PC-3 (cell line): Measurements from ENCODE around the gene BEX4. TPM values are rescaled to one million over a fixed set of nuclear protein-coding genes. Genes with fewer than 3 reads are reported as not detected.

Experiments
- ATAC-seq: fragments of 200-7000 bp; cut with Tn5 transposase; 2 replicates; pipeline ENCODE4 v1.9.1; 2020; ENCODE audit warnings: mild to moderate bottlenecking, moderate library complexity
- BruUV-seq: library from RNA; stranded (reverse); fragments of 400-500 nt; replicated peaks from 2 replicates; lab custom pipeline; 2021; lab: Mats Ljungman, UMichigan
- CTCF ChIA-PET: fragments of 300-600 bp; sonication (Branson Sonifier 250); formaldehyde crosslinking; loops from one replicate; lab custom pipeline; 2022; ENCODE audit warnings: antibody characterized with exemption; lab: Charles Lee
- POLR2A ChIA-PET: fragments of 300-600 bp; sonication (Branson Sonifier 250); formaldehyde crosslinking; loops from one replicate; lab custom pipeline; 2022; ENCODE audit warnings: antibody characterized with exemption; ENCODE audit not compliant: unreplicated experiment; lab: Charles Lee
- DNase-seq: peaks from one replicate; pipeline ENCODE4 v3.0.0-alpha.2; 2015
- H2AFZ ChIP-seq: fragments of 300-600 bp; sonication (generic); 2 replicates; pipeline ENCODE4 v1.6.0; 2016; ENCODE audit warnings: antibody characterized with exemption, low read length
- H3F3A ChIP-seq: fragments of 300-600 bp; sonication (generic); one replicate; pipeline ENCODE4 v1.6.0; 2017; ENCODE audit warnings: antibody characterized with exemption, low read length, control low read depth, mild to moderate bottlenecking; ENCODE audit not compliant: unreplicated experiment
- H3K27ac ChIP-seq: fragments of 300-600 bp; sonication (generic); 2 replicates; pipeline ENCODE4 v1.5.1; 2016; ENCODE audit warnings: mild to moderate bottlenecking, low read length
- H3K27me3 ChIP-seq: fragments of 300-600 bp; sonication (generic); 2 replicates; pipeline ENCODE4 v1.6.1; 2016; ENCODE audit warnings: low read length, mixed read lengths
- H3K36me3 ChIP-seq: fragments of 300-600 bp; sonication (generic); 2 replicates; pipeline ENCODE4 v1.6.1; 2016; ENCODE audit warnings: low read depth, mixed run types, low read length, mixed read lengths
- H3K4me1 ChIP-seq: fragments of 300-600 bp; sonication (generic); 2 replicates; pipeline ENCODE4 v1.5.1; 2016; ENCODE audit warnings: low read length; ENCODE audit not compliant: insufficient read depth
- H3K4me2 ChIP-seq: fragments of 300-600 bp; sonication (generic); 2 replicates; pipeline ENCODE4 v1.6.0; 2016; ENCODE audit warnings: low read length
- H3K4me3 ChIP-seq: fragments of 300-600 bp; sonication (generic); 2 replicates; pipeline ENCODE4 v1.5.1; 2016; ENCODE audit warnings: mild to moderate bottlenecking, low read length, mixed read lengths
- H3K79me2 ChIP-seq: fragments of 300-600 bp; sonication (generic); 2 replicates; pipeline ENCODE4 v1.6.1; 2017; ENCODE audit warnings: low read length, mixed read lengths
- H3K9ac ChIP-seq: fragments of 300-600 bp; sonication (generic); 2 replicates; pipeline ENCODE4 v1.6.0; 2016; ENCODE audit warnings: mild to moderate bottlenecking, low read length
- H3K9me2 ChIP-seq: fragments of 300-600 bp; sonication (generic); replicated peaks from 2 replicates; pipeline ENCODE4 v1.6.1; 2016; ENCODE audit warnings: mixed run types, low read length, mixed read lengths
- H3K9me3 ChIP-seq: fragments of 300-600 bp; sonication (generic); 2 replicates; pipeline ENCODE4 v1.6.1; 2016; ENCODE audit warnings: low read length, mixed read lengths
- H4K20me1 ChIP-seq: fragments of 300-600 bp; sonication (generic); 2 replicates; pipeline ENCODE4 v1.6.1; 2016; ENCODE audit warnings: low read length, mixed read lengths
- CTCF ChIP-seq: fragments of 300-600 bp; sonication (generic); conservative IDR thresholded peaks from 2 replicates; pipeline ENCODE4 v1.5.1; 2017; ENCODE audit warnings: antibody characterized with exemption, low read depth, mild to moderate bottlenecking, low read length
- EZH2 ChIP-seq: fragments of 300-600 bp; sonication (generic); IDR thresholded peaks from one replicate; pipeline ENCODE4 v1.6.1; 2017; ENCODE audit warnings: antibody characterized with exemption, mild to moderate bottlenecking, low read length; ENCODE audit not compliant: unreplicated experiment
- EZH2phosphoT487 ChIP-seq: fragments of 300-600 bp; sonication (generic); IDR thresholded peaks from 2 replicates; pipeline ENCODE4 v1.6.1; 2018; ENCODE audit warnings: mild to moderate bottlenecking, antibody characterized with exemption, low read length, borderline replicate concordance
- intact Hi-C: fragments of 100-400 bp; cut with micrococcal nuclease; formaldehyde crosslinking; loops from 2 replicates; pipeline ENCODE4 v1.9.0; 2023
- total RNA-seq: library from RNA; depleted of rRNA; stranded (reverse); fragments of >200 nt; gene quantifications from 2 replicates; pipeline ENCODE4 v1.2.3, GENCODE V29; 2014

BEX4 gene
- total RNA-seq, 1 experiment from 2014 or later, result 10.9 TPM

DNA sequence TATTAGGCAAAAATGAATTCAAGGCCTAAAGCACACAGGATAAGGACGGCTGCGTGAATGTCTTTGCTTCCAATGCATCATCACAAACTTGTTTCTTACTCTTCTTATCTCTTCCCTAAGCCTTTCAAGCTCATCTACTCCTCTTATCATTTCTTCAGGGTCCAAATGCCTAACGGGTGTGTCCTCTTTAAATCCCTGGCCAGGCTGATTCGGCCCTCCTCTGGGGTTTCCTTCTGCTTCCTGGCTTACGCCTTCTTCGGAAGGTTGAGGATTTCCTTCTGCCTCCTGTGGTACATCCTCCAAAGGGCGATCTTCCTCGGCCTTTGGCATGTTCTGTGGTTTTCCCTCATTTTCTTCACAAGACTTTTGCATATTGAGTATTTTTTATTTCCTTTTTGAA lies 38.7 kb downstream of the BEX4 start:
- Histone ChIP-seq H3F3A (no peaks in the 10 kb centered on the region), H3K79me2 (peaks cover 8% of the 10 kb centered on the region; the same call in 1 of the 2 replicates), H4K20me1 (no peaks in the 10 kb centered on the region), H3K4me2 (peak overlapping the region; percentile 92), H3K9ac (peak overlapping the region; percentile 80), H3K27ac (no peak overlapping the region), H3K4me1 (peaks cover 5% of the 10 kb centered on the region; the same call in 1 of the 2 replicates), H3K27me3 (no peaks in the 10 kb centered on the region), H3K9me2 (no peaks in the 10 kb centered on the region), H3K4me3 (peak overlapping the region; percentile 85), H3K36me3 (0 out of 2 replicates have a peak, but pooled peaks cover 3% of the 10 kb centered on the region), H3K9me3 (no peaks in the 10 kb centered on the region), H2AFZ (peak overlapping the region; percentile 89; the same call in 1 of the 2 replicates)
- TF ChIP-seq EZH2, result no peak
- TF ChIP-seq EZH2phosphoT487, result no peak
- TF ChIP-seq CTCF, result no peak
- BruUV-seq, result no TSS peak
- intact Hi-C loops, result loop anchor here (5.0 kb wide), 1 partner anchor 209 kb away; no protein-coding TSS in a partner anchor
- ChIA-PET CTCF (no interaction called here), POLR2A (no interaction called here)
- DNase-seq, result no peak
- no peak for ATAC-seq

- intact Hi-C loops, result loop anchor here (5.0 kb wide), 1 partner anchor 208 kb away; no protein-coding TSS in a partner anchor
- H4K20me1 ChIP-seq, result no peaks in the 10 kb centered on the region
- H3K4me2 ChIP-seq, result peak overlapping the region; percentile 92
- BruUV-seq, result no TSS peak
- ATAC-seq, result peak; percentile 46
- H3K9me2 ChIP-seq, result no peaks in the 10 kb centered on the region
- peak; percentile 40 for DNase-seq
- peaks cover 5% of the 10 kb centered on the region; the same call in 1 of the 2 replicates for H3K4me1 ChIP-seq
- H3K27me3 ChIP-seq, result no peaks in the 10 kb centered on the region
- H3F3A ChIP-seq, result no peaks in the 10 kb centered on the region
- no peaks in the 10 kb centered on the region for H3K9me3 ChIP-seq
- CTCF ChIA-PET, result no interaction called here
- H3K79me2 ChIP-seq, result peaks cover 8% of the 10 kb centered on the region; the same call in 1 of the 2 replicates
- TF ChIP-seq EZH2phosphoT487, result no peak
- no peak for TF ChIP-seq EZH2
- no peak for TF ChIP-seq CTCF
- peak overlapping the region; percentile 89 for H2AFZ ChIP-seq
- POLR2A ChIA-PET, result no interaction called here
- H3K27ac ChIP-seq, result peak overlapping the region; percentile 8; the same call in 1 of the 2 replicates
- 0 out of 2 replicates have a peak, but pooled peaks cover 3% of the 10 kb centered on the region for H3K36me3 ChIP-seq
- H3K9ac ChIP-seq, result peak overlapping the region; percentile 80
- H3K4me3 ChIP-seq, result peak overlapping the region; percentile 85
Measured at GRCh38 chrX:103254171-103254824, 39.4 kb downstream of the BEX4 start.
